Mesenchymal stem cell (in vitro differentiated cells and primary cell): Measurements from ENCODE around the gene RBCK1.
A peak's percentile ranks its signal among the peaks of the same experiment; 100 is the strongest.

Experiments
- DNase-seq: peaks from one replicate; pipeline ENCODE4 v3.0.0-alpha.2; 2013
- H2AFZ ChIP-seq: one replicate; pipeline ENCODE4 v1.6.1; 2013; ENCODE audit warnings: low read depth, mild to moderate bottlenecking, control low read depth, inconsistent platforms, low read length, moderate library complexity
- H2AK5ac ChIP-seq: 2 replicates; pipeline ENCODE4 v1.6.1; 2013; ENCODE audit warnings: low read length, moderate library complexity, mild to moderate bottlenecking, inconsistent platforms; ENCODE audit not compliant: severe bottlenecking
- H2BK120ac ChIP-seq: one replicate; pipeline ENCODE4 v1.6.1; 2013; ENCODE audit warnings: low read depth, mild to moderate bottlenecking, inconsistent platforms, low read length, moderate library complexity
- H2BK12ac ChIP-seq, 2 experiments: one replicate each; pipeline ENCODE4 v1.6.1; 2013; ENCODE audit warnings: inconsistent platforms in 2 of 2, low read length in 2 of 2, mild to moderate bottlenecking in 2 of 2, moderate library complexity in 2 of 2, control low read depth in 1 of 2
- H2BK15ac ChIP-seq: one replicate; pipeline ENCODE4 v1.6.1; 2013; ENCODE audit warnings: mild to moderate bottlenecking, low read depth, inconsistent platforms; ENCODE audit not compliant: poor library complexity, severe bottlenecking
- H2BK5ac ChIP-seq: 2 replicates; pipeline ENCODE4 v1.6.1; 2013; ENCODE audit warnings: low read depth, mild to moderate bottlenecking, low read length, control low read depth, inconsistent platforms; ENCODE audit not compliant: poor library complexity, severe bottlenecking
- H3K14ac ChIP-seq, 2 experiments: one replicate each; pipeline ENCODE4 v1.6.1; 2013; ENCODE audit warnings: inconsistent platforms in 2 of 2, low read length in 2 of 2, control low read depth in 1 of 2, mild to moderate bottlenecking in 1 of 2, moderate library complexity in 1 of 2
- H3K18ac ChIP-seq, 2 experiments: one replicate each; pipeline ENCODE4 v1.6.1; 2013; ENCODE audit warnings: inconsistent platforms in 2 of 2, low read length in 2 of 2, control low read depth in 1 of 2, low read depth in 1 of 2, mild to moderate bottlenecking in 1 of 2
- H3K23ac ChIP-seq, 2 experiments: one replicate each; pipeline ENCODE4 v1.6.1; 2013; ENCODE audit warnings: inconsistent platforms in 2 of 2, low read length in 2 of 2, mild to moderate bottlenecking in 2 of 2, moderate library complexity in 2 of 2, control low read depth in 1 of 2
- H3K27ac ChIP-seq: 2 replicates; pipeline ENCODE4 v1.5.1; 2013; ENCODE audit warnings: mild to moderate bottlenecking, moderate library complexity, low read length, control low read depth, inconsistent platforms; ENCODE audit not compliant: poor library complexity, severe bottlenecking
- H3K27me3 ChIP-seq, 2 experiments: 2 replicates each; pipeline versions ENCODE4 v1.6.1 to v1.7.0; 2013; ENCODE audit warnings: low read length in 2 of 2, mild to moderate bottlenecking in 2 of 2, moderate library complexity in 2 of 2, control low read depth in 1 of 2, inconsistent platforms in 1 of 2; ENCODE audit not compliant: control insufficient read depth in 1 of 2, insufficient read depth in 1 of 2
- H3K36me3 ChIP-seq, 2 experiments: 2 replicates each; pipeline versions ENCODE4 v1.6.1 to v1.7.0; 2013; ENCODE audit warnings: low read length in 2 of 2, control low read depth in 1 of 2, inconsistent platforms in 1 of 2, low read depth in 1 of 2, mild to moderate bottlenecking in 1 of 2; ENCODE audit not compliant: insufficient read depth in 2 of 2, control insufficient read depth in 1 of 2
- H3K4ac ChIP-seq, 2 experiments: one replicate each; pipeline ENCODE4 v1.6.1; 2013; ENCODE audit warnings: inconsistent platforms in 2 of 2, low read length in 2 of 2, mild to moderate bottlenecking in 2 of 2, moderate library complexity in 2 of 2, control low read depth in 1 of 2, low read depth in 1 of 2
- H3K4me1 ChIP-seq: 2 replicates; pipeline ENCODE4 v1.6.1; 2013; ENCODE audit warnings: low read depth, low read length, control low read depth; ENCODE audit not compliant: control insufficient read depth, insufficient read depth
- H3K4me2 ChIP-seq: 2 replicates; pipeline ENCODE4 v1.6.1; 2013; ENCODE audit warnings: low read length, mild to moderate bottlenecking, inconsistent platforms; ENCODE audit not compliant: poor library complexity, severe bottlenecking
- H3K4me3 ChIP-seq, 2 experiments: 2 replicates each; pipeline versions ENCODE4 v1.5.1 to v1.7.0; 2013; ENCODE audit warnings: low read length in 2 of 2, mild to moderate bottlenecking in 2 of 2, control low read depth in 1 of 2, low read depth in 1 of 2; ENCODE audit not compliant: insufficient read depth in 1 of 2
- H3K79me1 ChIP-seq: replicated peaks from 2 replicates; pipeline ENCODE4 v1.6.1; 2013; ENCODE audit warnings: mild to moderate bottlenecking, control low read depth, low read length, inconsistent platforms; ENCODE audit not compliant: poor library complexity, severe bottlenecking
- H3K9ac ChIP-seq: 2 replicates; pipeline ENCODE4 v1.7.0; 2013; ENCODE audit warnings: mild to moderate bottlenecking, low read length, moderate library complexity
- H3K9me3 ChIP-seq: 2 replicates; pipeline ENCODE4 v1.7.0; 2013; ENCODE audit warnings: mild to moderate bottlenecking, low read length; ENCODE audit not compliant: control insufficient read depth
- H4K8ac ChIP-seq: one replicate; pipeline ENCODE4 v1.6.1; 2013; ENCODE audit warnings: inconsistent platforms, mild to moderate bottlenecking, low read length, moderate library complexity
- H4K91ac ChIP-seq: one replicate; pipeline ENCODE4 v1.6.1; 2013; ENCODE audit warnings: mild to moderate bottlenecking, low read length, inconsistent platforms
- WGBS: methylation state at CpG from one replicate; pipeline ENCODE4 v1.1.7; 2013; ENCODE audit warnings: mixed read lengths; 5-methylcytosine and 5-hydroxymethylcytosine counted together

The RBCK1 gene

GRCh38 chr20:408843-409696 is 971 bp downstream of the RBCK1 start:
- peaks cover 16% of the 10 kb centered on the region for H3K79me1 ChIP-seq
- WGBS = 45% methylated on average over 7 of the region's 7 CpGs
- H3K4me1 ChIP-seq = peaks cover 10% of the 10 kb centered on the region
- H2AFZ ChIP-seq = peak overlapping the region; percentile 96
- H3K4me2 ChIP-seq = peak overlapping the region; percentile 94
- peak overlapping the region; percentile 97 to 98 for H3K4ac ChIP-seq
- H3K27ac ChIP-seq = peak overlapping the region; percentile 87
- peak overlapping the region in 1 of 2 experiments; percentile 89 for H2BK12ac ChIP-seq
- peak overlapping the region in 1 of 2 experiments; percentile 100 for H3K14ac ChIP-seq
- no peak overlapping the region for H2BK120ac ChIP-seq
- peak overlapping the region in 1 of 2 experiments; percentile 100 for H3K23ac ChIP-seq
- DNase-seq = no peak
- H3K36me3 ChIP-seq = peaks cover 23 to 31% of the 10 kb centered on the region in 2 experiments
- H4K8ac ChIP-seq = peak overlapping the region; percentile 91
- H2BK5ac ChIP-seq = no peak overlapping the region
- H4K91ac ChIP-seq = peak overlapping the region; percentile 100
- H3K9me3 ChIP-seq = no peaks in the 10 kb centered on the region
- peak overlapping the region; percentile 78 for H2AK5ac ChIP-seq
- H3K18ac ChIP-seq = peak overlapping the region; percentile 98 to 99
- H3K4me3 ChIP-seq = peak overlapping the region; percentile 99 to 100
- no peaks in the 10 kb centered on the region for H3K27me3 ChIP-seq
- peak overlapping the region; percentile 8 for H2BK15ac ChIP-seq
- peak overlapping the region; percentile 99 for H3K9ac ChIP-seq

- peaks cover 23 to 31% of the 10 kb centered on the region in 2 experiments for H3K36me3 ChIP-seq
These were observed 1.8 kb downstream of the RBCK1 start for GRCh38 chr20:409697-410559.

GRCh38 chr20:412081-412480 is 4.0 kb downstream of the RBCK1 start:
- no peak for DNase-seq
- WGBS = 100% methylated on average over 3 of the region's 3 CpGs
- H3K14ac ChIP-seq = no peak overlapping the region

More at GRCh38 chr20:409697-410559, 1.8 kb downstream of the RBCK1 start:
- Histone ChIP-seq H4K8ac (peak overlapping the region; percentile 5), H3K79me1 (peaks cover 16% of the 10 kb centered on the region), H2BK15ac (no peak overlapping the region), H2AK5ac (peak overlapping the region; percentile 51), H4K91ac (peak overlapping the region; percentile 9), H3K27ac (no peak overlapping the region), H3K18ac (no peak overlapping the region), H3K27me3 (no peaks in the 10 kb centered on the region), H3K4me3 (peak overlapping the region in 1 of 2 experiments; percentile 99), H3K23ac (no peak overlapping the region), H2AFZ (no peak overlapping the region), H3K9ac (peak overlapping the region; percentile 99), H2BK12ac (no peak overlapping the region), H3K4me2 (peak overlapping the region; percentile 94), H3K4me1 (peaks cover 10% of the 10 kb centered on the region), H2BK120ac (no peak overlapping the region), H2BK5ac (no peak overlapping the region), H3K4ac (no peak overlapping the region), H3K9me3 (no peaks in the 10 kb centered on the region), H3K14ac (peak overlapping the region in 1 of 2 experiments; percentile 94)
- WGBS = 96% methylated on average over 14 of the region's 14 CpGs
- DNase-seq = no peak

GRCh38 chr20:414161-414560 is 6.1 kb downstream of the RBCK1 start:
- Histone ChIP-seq H4K8ac (no peak overlapping the region), H3K9me3 (no peaks in the 10 kb centered on the region), H2AFZ (no peak overlapping the region), H3K14ac (no peak overlapping the region), H3K4ac (no peak overlapping the region), H3K18ac (no peak overlapping the region), H3K9ac (no peak overlapping the region), H2AK5ac (no peak overlapping the region), H3K79me1 (peaks cover 20% of the 10 kb centered on the region), H3K4me3 (no peak overlapping the region), H2BK5ac (no peak overlapping the region), H3K4me2 (no peak overlapping the region), H2BK15ac (no peak overlapping the region), H4K91ac (no peak overlapping the region), H3K36me3 (peaks cover 36 to 58% of the 10 kb centered on the region in 2 experiments), H3K23ac (no peak overlapping the region), H2BK12ac (no peak overlapping the region), H3K27me3 (no peaks in the 10 kb centered on the region), H2BK120ac (no peak overlapping the region), H3K4me1 (peaks cover 6% of the 10 kb centered on the region), H3K27ac (no peak overlapping the region)
- DNase-seq = no peak
- WGBS = 88% methylated on average over 1 of the region's 2 CpGs

More at GRCh38 chr20:412081-412480, 4.0 kb downstream of the RBCK1 start:
- Histone ChIP-seq H4K91ac (no peak overlapping the region), H3K18ac (no peak overlapping the region), H3K9me3 (no peaks in the 10 kb centered on the region), H3K4me3 (no peak overlapping the region), H3K9ac (no peak overlapping the region), H3K4me1 (peaks cover 8% of the 10 kb centered on the region), H3K4ac (no peak overlapping the region), H3K23ac (no peak overlapping the region), H4K8ac (no peak overlapping the region), H3K36me3 (peaks cover 27 to 41% of the 10 kb centered on the region in 2 experiments), H2BK5ac (no peak overlapping the region), H3K79me1 (peaks cover 21% of the 10 kb centered on the region), H3K27me3 (no peaks in the 10 kb centered on the region), H2BK120ac (no peak overlapping the region), H2BK15ac (no peak overlapping the region), H2AFZ (no peak overlapping the region), H3K4me2 (no peak overlapping the region), H3K27ac (no peak overlapping the region), H2AK5ac (no peak overlapping the region), H2BK12ac (no peak overlapping the region)
